Brain pericyte (primary cell): ENCODE data around the gene MIA.
A peak's percentile ranks its signal among the peaks of the same experiment; 100 is the strongest.
"Not testable (repeated sequence)": the region's sequence is repeated elsewhere in the genome, so short reads cannot be mapped to it uniquely, and the experiment has no call there.

ENCODE experiments used
- DNase-seq: peaks from one replicate; pipeline ENCODE4 v3.0.0-alpha.2; 2012; ENCODE audit warnings: low read depth, low spot score

Gene MIA

DNA sequence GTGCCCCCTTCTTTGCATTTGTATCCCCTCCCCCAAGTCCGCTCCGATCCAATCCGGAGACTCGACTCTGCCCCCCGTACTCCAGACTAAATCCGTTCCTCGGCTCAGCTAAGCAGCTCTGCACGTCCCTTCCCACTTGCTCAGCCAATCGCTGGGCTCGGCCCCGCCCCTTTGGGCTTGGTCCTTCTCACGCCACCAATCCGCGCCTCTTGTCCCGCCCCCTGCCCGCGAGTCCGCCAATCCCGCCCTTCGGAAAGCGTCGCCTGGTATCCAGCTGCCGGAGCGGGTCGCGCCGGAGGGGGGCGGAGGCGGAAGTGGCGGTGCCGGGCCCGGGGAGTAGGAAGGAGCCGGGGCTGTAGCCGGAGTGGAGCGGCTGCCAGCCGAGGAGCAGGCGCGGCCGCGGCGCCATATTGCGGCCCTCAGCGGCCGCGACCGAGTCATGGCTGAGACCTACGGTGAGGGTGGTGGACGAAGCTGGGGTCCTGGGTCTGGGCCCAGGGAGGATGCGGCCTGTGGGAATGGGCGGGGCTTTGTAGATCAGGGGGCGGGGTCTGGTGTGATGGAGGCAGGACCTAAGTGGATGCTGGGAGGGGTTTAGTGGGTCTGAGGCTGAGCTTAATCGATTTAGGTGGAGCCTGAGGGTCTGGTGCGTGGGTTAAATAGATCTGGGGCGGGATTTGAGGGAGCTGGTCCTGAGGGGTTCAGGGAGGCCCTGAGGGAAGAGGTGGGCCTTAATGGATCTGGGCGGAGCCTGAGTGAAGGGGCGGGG, 2.8 kb downstream of the MIA start, which contains the start of gene RAB4B:
Gene RAB4B (plus strand): TSS at position 311 of the 769 bp plus-strand sequence. CDS start 129 bp downstream, at position 440.
- DNase-seq = peak; percentile 99

DNA sequence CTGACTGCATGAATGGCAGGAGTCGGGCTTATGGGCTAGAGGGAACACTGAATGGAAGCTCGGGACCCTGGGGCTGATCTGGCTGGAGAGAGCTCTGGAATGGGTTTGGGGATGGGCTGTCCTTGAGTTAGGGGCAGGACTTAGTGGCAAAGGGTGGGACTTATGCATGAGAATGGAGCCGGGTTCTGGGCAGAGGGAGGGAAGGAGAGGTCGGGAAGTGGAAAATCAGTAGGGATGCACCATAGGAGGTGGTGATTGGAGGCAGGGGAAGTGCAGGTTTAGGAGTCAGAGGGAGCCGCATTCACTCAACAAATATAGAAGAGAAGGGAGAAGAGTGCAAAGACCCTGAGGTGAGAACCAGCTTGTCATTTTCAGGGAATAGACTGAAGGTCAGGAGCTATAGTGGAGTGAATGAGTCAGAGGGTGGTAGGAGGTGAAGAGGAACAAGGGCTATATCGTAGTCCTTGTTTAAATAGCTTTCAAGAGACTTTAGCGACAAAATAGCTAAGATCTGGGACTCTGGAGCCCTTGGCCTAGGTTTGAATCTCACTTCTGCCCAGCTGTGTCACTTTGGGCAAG, 3.5 kb downstream of the MIA start:
- no peak for DNase-seq

DNA sequence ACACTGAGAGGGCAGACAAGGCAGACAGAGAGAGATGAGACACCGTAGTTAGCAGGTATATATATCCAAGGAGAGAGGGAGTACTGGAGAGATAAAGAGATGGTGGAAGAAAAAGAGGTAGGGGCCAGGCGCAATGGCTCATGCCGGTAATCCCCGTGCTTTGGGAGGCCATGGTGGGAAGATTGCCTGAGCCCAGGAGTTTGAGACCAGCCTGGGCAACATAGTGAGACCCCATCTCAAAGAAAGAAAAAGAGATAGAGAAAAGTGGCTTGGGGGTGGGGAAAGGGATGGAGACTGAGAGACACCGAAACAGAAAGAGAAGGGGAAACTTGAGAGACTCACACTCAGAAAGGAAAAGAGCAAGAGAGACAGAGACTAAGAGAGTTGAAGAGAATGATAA, 5.3 kb downstream of the MIA start:
- DNase-seq = no peak

DNA sequence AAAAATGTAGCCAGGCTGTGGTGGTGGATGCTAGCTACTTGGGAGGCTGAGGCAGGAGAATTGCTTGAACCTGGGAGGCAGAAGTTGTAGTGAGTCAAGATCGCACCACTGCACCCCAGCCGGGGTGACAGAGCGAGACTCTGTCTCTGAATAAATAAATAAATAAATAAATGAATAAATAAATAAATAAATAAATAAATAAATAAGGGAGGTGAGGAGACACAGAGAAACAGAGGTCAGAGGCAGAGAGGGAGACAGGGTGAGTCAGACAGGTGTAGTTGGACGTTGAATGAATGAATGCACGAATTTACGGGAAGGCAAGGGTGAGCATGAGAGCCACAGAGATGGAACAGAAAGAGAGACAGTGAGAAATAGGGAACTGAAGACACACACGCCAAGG, 5.8 kb downstream of the MIA start:
- DNase-seq = no peak

DNA sequence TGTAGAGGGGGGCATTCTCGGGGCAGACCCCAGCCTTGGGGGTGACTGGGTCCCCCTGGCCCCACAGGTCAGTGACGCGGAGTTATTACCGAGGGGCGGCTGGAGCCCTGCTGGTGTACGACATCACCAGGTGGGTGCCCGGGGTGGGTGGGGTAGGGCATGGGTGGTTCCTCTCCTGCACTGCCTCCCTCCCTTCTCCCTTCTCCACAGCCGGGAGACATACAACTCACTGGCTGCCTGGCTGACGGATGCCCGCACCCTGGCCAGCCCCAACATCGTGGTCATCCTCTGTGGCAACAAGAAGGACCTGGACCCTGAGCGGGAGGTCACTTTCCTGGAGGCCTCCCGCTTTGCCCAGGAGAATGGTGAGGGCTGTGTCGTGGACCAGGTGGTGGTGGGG, 8.4 kb downstream of the MIA start:
- no peak for DNase-seq

DNA sequence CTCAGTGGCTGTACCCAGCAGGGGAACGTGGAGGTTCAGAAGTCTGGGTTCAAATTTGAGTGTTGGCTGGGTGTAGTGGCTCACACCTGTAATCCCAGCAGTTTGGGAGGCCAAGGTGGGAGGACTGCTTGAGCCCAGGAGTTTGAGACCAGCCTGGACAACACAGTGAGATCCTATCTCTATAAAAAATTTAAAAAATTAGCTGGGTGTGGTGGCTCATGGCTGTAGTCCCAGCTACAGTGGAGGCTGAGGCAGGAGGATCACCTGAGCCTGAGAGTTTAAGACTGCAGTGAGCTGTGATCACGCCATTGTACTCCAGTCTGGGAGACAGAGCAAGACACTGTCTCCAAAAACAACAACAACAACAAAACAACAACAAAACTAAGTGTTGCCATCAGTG, 8.8 kb downstream of the MIA start:
- DNase-seq = not testable (repeated sequence)

DNA sequence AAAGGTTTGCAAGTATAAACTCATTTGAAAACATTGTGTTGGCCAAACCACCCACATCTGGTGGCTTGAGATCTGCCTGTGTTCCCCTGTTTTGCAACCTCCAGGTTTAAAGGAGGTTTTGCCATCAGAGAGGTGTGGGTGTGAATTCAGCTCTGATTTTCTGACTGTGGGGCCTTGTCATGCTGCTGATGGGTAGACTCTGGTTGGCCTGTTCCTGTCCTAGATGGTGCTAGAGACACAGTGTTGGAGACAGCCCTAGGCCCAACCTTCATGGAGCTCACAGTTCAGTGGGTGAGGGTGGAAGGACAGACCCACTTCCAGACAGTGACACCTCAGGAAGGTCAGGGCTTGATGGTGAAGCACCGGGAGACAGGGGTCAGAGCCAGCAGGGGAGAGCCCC, 10.2 kb downstream of the MIA start:
- DNase-seq = no peak

DNA sequence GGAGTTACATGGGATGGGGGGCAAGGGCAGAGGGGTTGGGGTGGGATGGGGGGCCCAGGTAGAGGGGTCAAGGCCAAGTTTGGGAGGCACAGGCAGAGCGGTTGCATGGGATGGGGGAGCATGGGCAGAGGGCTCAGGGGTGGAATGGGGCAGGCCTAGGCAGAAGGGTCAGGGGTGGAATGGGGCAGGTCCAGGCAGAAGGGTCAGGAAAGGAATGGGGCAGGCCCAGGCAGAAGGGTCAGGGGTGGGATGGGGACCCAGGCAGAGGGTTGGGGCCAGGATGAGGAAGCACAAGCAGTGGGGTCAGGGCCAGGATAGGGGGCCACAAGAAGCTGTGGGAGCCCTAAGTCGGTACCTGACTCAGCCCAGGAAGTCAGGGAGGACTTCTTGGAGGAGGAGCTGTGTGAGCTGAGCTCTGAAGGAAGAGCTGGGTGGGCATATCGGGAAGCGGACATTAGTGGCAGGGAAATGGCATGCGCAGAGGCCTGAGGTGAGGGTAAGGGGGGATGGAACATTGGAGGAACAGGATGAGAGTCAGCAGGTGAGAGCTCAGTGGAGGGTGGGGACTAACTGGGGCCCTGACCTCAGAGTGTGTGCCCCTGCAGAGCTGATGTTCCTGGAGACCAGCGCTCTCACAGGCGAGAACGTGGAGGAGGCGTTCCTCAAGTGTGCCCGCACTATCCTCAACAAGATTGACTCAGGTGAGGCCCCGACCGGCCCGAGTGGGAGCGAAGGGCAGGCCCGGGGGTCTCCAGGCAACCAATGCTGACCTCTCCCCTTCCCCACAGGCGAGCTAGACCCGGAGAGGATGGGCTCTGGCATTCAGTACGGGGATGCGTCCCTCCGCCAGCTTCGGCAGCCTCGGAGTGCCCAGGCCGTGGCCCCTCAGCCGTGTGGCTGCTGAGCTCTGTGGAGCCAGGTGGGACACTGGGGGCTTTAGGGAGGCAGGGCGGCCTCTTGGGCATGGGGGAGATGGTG, 11.0 kb downstream of the MIA start:
- no peak for DNase-seq

DNA sequence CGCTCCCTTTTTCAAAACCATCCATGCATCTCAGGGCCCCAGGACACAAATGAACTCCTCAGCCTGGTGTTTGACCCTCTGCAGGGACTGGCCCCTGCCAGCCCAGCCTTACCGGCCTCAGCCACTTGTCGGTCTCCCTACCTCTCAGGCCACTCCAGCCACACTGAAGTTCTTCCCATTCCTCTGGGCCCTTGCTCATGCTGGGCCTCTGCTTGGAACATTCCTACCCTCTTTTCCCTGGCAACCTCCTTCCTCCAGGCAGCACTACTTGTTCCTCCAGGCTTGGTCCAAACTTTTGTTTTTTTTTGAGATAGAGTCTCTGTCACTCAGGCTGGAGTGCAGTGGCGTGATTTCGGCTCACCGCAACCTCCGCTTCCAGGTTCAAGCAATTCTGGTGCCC, 16.0 kb downstream of the MIA start:
- no peak for DNase-seq

DNA sequence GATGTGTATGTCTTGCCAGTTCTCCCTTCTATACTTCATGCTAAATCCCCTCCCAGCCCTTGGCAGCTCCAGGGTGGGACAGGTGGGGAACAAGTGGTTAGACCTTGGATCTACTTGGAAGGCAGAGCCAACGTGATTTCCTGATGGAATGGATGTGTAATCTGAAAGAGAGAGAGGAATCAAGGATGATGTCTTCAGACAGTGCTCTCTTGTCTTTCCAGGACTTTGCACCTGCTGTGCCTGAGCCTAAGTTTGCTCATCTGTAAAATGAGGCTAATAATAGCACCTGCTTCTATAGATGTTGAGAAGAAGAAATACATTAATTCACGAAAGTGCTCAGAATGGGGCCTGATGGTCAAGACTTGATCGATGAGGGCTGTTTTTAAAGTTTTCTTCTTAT, 16.7 kb downstream of the MIA start:
- DNase-seq = no peak

DNA sequence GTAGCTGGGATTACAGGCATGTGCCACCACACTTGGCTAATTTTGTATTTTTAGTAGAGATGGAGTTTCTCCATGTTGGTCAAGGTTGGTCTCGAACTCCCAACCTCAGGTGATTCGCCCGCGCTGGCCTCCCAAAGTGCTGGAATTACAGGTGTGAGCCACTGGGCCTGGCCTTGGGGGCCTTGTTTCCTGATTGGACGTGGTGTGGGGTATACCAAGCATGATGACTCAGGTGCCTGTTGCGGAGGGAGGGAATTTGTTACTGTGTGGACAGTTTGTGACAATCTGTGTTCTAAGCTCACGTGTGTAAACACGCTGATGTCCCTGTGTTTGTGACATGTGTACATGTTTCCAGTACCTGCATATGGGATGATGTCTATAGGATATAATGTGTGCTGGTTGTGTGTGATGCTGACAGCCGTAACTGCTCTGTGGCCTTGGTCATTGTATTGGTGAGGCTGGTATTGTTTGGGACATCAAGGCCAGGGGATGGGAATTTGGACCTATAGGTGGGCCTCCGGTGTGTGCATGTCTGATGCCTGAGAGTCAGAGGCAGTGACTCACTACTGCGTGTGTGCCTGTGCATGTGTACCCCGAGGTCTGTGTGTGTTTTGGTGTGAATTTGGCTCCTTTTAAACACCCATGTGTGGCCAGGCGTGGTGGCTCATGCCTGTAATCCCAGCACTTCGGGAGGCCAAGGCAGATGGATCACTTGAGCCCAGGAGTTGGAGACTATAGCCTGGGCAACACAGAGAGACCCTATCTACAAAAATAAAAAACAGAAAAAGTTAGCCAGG, 22.0 kb downstream of the MIA start:
- DNase-seq = no peak

DNA sequence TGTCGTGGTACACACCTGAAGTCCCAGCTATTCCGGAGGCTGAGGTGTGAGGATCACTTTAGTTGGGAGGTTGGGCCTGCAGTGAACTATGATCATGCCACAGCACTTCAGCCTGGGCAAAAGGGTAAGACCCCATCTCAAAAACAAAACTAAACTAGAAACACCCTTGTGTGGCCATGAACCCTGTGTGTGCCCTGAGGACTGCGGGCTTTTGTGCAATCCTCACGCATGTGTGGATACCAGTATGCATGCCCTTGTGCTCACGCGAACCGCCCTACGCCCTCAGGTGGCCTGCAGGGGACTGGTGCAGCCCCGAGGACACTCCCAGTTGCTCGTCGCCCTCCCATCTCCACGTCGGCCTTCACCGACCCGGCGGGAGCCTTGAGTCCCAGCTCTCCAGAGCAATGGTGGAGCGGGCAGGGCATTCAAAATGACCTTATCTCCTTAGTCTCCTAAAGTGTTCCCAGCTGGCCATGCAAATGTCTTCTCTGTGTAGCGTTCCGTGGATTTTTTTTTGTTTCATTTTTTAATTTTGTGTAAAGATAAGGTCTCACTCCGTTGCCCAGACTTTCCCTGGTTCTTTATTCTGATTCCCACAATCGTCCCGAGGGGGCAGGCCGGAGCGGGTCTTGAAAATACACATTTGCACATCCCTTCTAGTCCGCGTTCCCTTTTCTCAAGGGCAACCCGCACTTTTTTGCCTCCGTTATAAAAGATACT, 22.8 kb downstream of the MIA start:
- no peak for DNase-seq

DNA sequence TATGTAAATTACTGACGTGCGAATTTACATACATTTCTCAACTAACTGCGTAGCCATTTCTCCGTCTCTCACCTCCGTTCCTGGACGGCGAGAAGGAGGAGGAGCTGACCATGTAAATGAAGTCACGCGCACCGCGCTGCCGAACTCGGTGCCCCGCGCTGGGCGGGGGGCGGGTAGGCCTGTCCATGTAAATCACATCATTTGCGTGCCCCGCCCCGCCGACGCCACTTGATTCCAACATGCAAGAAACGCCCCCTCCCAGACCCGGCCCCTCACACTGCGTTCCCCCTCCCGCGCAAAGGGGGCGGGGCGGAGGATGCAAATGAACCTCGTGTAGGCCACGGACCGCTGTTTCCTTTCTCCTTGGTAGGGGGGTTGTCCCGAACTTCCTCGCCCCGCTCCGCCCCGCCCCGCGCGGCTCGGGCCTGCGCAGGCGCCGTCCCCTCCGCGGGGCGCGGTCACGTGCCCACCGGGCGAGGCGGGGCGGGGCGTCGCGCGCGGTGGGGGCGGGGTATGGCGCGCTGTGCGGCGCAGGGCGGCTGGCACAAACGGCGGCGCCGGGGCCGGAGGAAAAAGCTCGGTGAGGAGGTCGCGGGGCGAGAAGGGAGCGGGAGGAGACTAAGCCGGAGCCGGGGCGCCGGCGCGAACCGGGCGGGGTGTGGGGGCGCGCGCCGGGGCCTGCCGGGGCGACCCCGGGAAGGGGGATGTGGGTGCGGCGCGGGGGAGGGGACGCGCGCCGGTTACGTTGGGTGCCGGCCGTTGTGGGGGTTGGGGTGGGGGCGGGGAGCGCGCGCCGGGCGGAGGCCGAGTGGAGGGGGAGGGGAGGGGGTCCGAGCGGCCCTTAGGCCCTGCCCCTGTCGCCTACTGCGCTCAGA, 23.6 kb downstream of the MIA start, which contains the start of gene EGLN2:
Gene EGLN2 (plus strand): TSS at position 509 of the 875 bp plus-strand sequence. CDS start 1,382 bp downstream, outside the sequence.
- peak; percentile 99 for DNase-seq

DNA sequence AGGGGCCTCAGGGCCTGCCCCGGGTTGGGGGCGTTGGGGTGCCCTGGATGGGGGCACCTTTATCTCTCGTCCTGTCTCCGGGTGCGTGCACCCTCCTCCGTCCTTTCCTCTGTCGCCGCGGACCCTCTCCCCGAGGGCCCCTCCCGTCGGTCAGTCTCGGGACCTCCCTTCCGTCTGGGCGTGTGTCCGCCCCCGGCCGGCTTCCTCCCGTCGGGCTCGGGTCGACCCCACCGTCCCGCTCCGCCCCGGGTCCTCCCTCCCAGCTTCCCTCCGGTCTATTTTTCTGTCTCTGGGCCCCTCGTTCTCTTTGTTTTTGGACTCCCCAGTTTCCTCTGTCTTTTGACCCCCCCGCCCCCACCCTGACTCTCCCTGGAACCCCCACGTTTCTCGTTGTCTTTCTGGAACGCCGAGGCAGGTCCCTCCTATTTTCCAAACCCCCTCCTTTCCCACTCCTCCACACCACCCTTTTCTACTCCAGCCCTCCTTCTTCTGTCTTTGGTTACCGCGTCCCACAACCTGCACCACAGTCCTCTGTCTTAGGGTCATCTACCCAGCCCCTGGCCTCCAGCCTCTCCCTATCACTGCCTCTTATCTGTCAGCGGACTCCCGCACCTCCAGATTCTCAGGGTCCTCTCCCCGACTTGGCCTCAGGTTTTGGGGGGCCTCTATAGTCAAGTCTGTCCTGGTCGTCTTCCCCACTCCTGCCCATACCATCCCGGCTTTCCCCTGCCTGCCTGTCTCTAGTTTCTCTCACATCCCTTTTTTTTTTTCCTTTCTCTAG, 24.4 kb downstream of the MIA start:
- DNase-seq = no peak

DNA sequence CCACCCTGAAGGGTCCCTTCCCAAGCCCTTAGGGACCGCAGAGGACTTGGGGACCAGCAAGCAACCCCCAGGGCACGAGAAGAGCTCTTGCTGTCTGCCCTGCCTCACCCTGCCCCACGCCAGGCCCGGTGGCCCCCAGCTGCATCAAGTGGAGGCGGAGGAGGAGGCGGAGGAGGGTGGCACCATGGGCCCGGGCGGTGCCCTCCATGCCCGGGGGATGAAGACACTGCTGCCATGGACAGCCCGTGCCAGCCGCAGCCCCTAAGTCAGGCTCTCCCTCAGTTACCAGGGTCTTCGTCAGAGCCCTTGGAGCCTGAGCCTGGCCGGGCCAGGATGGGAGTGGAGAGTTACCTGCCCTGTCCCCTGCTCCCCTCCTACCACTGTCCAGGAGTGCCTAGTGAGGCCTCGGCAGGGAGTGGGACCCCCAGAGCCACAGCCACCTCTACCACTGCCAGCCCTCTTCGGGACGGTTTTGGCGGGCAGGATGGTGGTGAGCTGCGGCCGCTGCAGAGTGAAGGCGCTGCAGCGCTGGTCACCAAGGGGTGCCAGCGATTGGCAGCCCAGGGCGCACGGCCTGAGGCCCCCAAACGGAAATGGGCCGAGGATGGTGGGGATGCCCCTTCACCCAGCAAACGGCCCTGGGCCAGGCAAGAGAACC, 25.1 kb downstream of the MIA start:
- no peak for DNase-seq

DNA sequence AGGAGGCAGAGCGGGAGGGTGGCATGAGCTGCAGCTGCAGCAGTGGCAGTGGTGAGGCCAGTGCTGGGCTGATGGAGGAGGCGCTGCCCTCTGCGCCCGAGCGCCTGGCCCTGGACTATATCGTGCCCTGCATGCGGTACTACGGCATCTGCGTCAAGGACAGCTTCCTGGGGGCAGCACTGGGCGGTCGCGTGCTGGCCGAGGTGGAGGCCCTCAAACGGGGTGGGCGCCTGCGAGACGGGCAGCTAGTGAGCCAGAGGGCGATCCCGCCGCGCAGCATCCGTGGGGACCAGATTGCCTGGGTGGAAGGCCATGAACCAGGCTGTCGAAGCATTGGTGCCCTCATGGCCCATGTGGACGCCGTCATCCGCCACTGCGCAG, 25.7 kb downstream of the MIA start:
- no peak for DNase-seq

DNA sequence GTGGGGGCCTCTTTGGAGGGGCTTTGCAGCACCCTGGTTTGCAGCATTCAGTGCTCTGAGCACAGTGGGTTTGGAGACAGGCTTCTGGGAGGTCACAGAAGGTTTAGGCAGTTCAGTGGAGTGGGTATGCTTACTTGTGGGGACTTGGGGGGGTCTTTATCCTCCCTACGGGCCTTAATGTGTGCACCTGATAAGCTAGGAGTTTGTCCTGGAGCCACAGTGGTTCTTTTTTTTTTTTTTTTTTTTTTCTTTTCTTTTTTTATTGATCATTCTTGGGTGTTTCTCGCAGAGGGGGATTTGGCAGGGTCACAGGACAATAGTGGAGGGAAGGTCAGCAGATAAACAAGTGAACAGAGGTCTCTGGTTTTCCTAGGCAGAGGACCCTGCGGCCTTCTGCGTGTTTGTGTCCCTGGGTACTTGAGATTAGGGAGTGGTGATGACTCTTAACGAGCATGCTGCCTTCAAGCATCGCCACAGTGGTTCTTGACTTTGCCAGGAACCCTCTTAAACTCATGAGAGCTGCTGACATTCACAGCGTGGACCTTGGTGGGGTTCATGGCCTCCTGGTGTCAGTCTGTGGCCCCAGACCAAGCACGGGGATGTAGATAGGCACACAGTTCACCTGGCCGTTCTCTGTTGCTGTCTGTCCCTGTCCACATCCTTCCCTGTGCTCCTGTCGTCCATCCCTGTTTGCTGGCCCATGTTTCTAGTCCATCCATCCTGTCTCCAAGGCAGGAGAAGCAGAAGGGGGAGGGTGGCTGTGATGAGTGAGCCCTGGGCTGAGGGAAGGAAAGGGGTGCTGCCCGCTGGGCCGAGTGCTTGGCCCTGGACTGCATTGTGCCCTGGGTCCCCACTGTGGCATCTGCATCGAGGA, 26.3 kb downstream of the MIA start:
- DNase-seq = no peak
